HG03095 (cell line): ENCODE measurements around the gene CCS.
"Not testable (repeated sequence)": the region's sequence is repeated elsewhere in the genome, so short reads cannot be mapped to it uniquely, and the experiment has no call there.

Source experiments
- ATAC-seq: cut with Tn5 transposase; IDR thresholded peaks from one replicate; pipeline ENCODE4 v1.9.1; 2021; ENCODE audit warnings: moderate library complexity; ENCODE audit not compliant: unreplicated experiment

CCS gene

GRCh38 chr11:66589996-66590675 is 2.8 kb upstream of the CCS start:
- no peak for ATAC-seq

- no peak for ATAC-seq
Observed at GRCh38 chr11:66591175-66591574, 1.8 kb upstream of the CCS start.

GRCh38 chr11:66593303-66593635 is 284 bp downstream of the CCS start:
- ATAC-seq, result no peak

GRCh38 chr11:66593650-66594049 is 665 bp downstream of the CCS start:
- no peak for ATAC-seq

- ATAC-seq, result no peak
Observed at GRCh38 chr11:66595245-66595904, 2.4 kb downstream of the CCS start.

GRCh38 chr11:66598993-66599392 is 6.0 kb downstream of the CCS start:
- no peak for ATAC-seq

GRCh38 chr11:66600219-66600618 is 7.2 kb downstream of the CCS start:
- ATAC-seq, result no peak

GRCh38 chr11:66600631-66601233 is 7.7 kb downstream of the CCS start:
- ATAC-seq, result no peak

- no peak for ATAC-seq
Observed at GRCh38 chr11:66603072-66603471, 10.1 kb downstream of the CCS start.

GRCh38 chr11:66604155-66604554 is 11.2 kb downstream of the CCS start:
- no peak for ATAC-seq

GRCh38 chr11:66606608-66607007 is 13.6 kb downstream of the CCS start:
- not testable (repeated sequence) for ATAC-seq

GRCh38 chr11:66607126-66607834 is 14.3 kb downstream of the CCS start:
- no peak for ATAC-seq

GRCh38 chr11:66609721-66610617 is 17.0 kb downstream of the CCS start:
- ATAC-seq, result no peak

GRCh38 chr11:66612458-66612857 is 19.5 kb downstream of the CCS start:
- no peak for ATAC-seq

GRCh38 chr11:66614073-66614472 is 21.1 kb downstream of the CCS start:
- no peak for ATAC-seq

GRCh38 chr11:66616379-66617154 is 23.6 kb downstream of the CCS start, which contains the start of gene RBM14:
Gene RBM14, plus strand, starts transcription at chr11:66616630. Its CDS starts 91 bp downstream, at chr11:66616721.
- peak; percentile 78 for ATAC-seq

- no peak for ATAC-seq
Observed at GRCh38 chr11:66617155-66617834, 24.3 kb downstream of the CCS start.

GRCh38 chr11:66619080-66619554 is 26.1 kb downstream of the CCS start:
- ATAC-seq, result no peak

- ATAC-seq, result no peak
Observed at GRCh38 chr11:66624450-66624849, 31.5 kb downstream of the CCS start.
